NCI-H2227 (cell line): ENCODE data around the gene SRRM5.

Experiments
- DNase-seq: peaks from one replicate; lab custom pipeline; 2025; ENCODE audit not compliant: unreplicated experiment; lab: John Stamatoyannopoulos, UW

The SRRM5 gene

DNA sequence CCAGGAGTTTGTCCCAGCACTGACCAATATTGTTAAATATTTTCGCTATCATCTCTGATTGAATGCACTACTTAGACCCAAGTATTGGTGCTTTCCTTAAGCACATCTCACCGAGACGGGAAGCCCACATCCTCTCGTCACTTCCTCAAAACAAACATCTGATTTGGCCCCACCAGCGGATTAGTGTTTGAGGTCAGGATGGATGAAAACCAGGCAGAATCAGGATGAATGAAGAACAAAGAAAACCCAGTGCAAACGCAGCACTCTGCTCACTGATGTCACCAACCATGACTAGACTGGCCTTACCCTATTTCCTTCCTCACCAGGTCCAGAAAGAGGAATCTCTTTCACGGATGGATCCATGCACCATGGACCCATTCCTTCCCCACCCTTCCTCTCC, 52.1 kb downstream of the SRRM5 start:
- no peak for DNase-seq
